CD1c-positive myeloid dendritic cell (primary cell): ENCODE results near the gene CDON.
"Not testable (repeated sequence)": the region's sequence is repeated elsewhere in the genome, so short reads cannot be mapped to it uniquely, and the experiment has no call there.

Experiments used
- DNase-seq: peaks from one replicate; pipeline ENCODE4 v3.0.0-alpha.2; 2016; ENCODE audit errors: extremely low spot score

CDON gene

DNA sequence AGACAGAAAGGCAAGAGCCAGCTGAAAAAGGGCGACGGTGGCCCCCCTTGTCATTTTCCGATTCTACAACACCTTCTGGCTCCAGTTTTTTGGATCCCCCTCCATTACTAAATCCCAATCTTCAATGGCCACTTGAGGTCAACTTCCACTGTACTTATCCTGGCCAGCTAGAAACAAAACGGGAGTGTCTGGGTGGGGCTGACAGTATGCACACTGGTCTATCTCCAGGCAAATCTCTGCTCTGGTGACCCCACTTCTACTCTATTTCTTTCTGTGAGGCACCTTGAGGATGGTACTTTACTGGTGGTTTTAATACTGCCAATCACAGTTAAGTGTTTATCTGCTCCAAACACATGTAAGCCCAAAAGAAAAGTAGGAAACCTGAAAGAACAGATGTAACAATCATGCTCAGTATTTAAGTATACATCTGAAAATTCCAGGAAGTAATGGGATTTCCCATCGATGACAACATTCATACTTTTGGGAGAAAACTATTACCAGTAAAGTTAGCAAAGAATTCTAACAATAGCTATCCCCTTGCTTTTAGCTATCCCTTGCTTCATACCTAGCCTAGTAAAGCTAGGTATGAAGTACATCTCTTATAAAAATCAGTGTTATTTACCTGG, 16.0 kb downstream of the CDON start:
- DNase-seq: no peak

DNA sequence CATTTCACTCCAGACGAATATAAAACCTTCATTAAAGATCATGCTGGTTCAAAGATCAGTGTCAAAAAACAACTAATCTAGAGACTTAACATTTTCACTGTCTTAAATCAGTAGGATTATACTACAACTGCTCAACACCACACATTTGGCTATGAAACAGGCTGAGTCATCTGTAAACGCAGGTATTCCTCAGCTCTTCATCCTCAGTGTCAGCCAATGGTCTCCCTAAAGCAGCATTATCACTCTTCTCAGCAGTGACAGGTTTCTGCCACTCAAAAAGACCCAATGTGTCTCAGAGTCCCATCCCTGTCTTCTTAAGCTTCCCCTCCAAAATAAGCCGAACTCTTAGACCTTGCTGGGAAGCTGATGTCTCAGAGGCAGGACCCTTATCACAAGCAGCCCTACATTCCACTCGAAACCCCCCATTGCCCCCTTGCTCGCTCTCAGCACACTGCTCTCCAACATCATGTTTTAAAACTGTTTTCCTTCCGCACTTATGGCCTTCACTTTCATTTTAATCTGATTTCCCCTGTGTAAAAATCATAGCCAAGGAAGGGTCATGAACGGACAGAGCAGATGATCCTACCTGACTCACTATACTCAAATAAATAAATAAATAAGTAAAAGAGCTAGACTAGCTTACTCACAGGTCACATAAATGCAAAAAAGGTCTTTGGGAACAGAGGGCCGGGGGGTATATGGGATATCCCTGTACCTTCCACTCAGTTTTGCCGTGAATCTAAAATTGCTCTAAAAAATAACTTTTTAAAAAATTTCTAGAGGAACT, 23.0 kb downstream of the CDON start:
- no peak for DNase-seq

DNA sequence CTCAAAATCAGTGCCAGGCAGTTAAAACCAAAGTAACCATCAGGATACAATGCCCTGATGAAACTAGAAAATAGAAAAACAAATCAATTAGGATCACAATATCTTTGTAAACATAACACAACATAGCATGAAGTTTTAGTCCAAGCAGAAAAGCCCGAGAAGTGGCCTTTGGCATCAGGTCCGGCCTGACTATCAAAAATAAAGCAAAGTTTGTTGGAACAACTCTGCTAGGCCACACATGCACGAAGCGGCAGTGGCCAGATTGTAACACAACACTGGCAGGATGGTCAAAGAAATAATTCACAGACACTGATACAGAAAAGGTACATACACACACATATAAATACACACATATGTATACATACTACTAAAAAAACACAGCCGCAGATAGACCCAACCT, 26.9 kb downstream of the CDON start:
- no peak for DNase-seq

DNA sequence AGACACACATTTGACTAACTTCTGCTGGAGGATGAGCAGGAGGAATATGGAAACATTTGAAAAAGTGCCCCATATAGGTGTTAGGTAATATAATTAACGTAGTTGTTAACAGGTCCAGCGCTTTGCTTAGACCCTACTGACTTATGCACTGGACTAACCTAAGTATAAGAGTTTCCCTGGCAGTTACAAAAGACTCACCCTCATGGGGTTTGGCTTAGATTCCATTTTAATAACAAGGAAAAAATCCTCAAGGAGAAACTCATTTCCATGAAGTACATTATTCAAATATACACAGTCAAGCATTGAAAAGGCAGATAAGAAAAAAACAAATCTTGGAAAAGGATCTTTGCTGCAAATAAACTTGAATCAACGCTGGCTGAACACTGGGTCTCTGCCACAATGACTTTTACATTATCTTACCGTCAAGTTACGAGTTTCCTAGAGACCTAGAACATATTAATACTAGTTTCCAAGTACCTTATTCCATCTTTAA, 27.7 kb downstream of the CDON start:
- DNase-seq: no peak

DNA sequence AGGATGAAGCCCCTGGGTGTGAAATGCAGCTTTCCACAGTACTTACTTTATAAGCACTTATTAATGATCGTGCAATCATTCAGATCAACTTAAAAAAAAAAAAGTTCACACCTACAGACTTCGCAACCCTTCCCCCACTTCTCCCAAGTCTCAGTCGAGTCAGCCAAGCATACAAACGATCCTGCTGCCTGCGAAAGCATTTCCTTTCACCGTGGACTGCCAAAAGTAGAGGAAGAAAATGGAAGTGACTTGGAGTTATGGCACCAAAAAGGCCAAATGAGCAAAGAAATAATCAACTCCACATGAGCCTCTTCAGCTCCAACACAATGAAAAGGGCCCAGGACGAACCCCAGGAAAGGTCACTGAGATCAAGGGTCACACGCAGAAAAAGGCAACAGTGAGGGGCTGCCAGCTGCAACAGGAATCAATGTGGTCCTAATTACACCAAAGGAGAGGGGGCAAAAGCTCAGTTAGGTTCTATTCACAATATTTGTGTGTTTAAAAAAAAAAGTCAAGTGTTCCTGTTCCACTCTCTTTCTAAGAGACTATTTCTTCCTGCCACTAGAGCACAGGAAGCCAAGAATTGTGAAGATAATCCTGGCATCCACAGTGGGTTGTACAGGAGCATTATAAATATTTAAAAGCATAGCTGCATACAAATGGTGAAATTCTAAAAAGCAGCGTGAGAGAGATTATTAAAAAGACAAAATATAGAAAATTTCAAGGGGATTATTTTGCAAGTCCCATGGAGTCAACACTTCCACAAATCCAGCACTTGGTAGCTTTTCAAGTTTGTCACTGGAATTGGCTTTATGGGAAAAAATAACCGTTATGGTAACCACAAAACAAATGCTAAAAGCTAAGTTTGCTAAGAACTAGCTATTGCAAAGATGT, 28.4 kb downstream of the CDON start:
- DNase-seq: no peak

DNA sequence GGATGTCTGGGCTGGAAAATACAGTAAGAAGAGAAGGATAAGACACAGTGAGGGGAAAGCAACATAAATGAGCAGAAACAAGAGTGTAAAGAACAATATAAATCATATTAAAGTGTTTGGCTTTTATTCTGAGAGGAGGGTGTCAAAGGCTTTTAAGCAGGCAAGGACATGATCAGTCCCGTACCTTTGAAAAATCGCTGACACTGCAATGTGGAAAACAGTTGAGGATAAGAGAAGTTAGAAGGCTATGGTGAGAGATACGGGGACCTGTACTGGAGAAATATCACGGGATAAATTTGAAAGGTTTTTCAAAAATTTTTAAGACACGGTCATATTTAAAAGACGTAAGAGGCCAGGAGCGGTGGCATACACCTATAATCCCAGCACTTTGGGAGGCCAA, 30.3 kb downstream of the CDON start:
- DNase-seq: no peak

DNA sequence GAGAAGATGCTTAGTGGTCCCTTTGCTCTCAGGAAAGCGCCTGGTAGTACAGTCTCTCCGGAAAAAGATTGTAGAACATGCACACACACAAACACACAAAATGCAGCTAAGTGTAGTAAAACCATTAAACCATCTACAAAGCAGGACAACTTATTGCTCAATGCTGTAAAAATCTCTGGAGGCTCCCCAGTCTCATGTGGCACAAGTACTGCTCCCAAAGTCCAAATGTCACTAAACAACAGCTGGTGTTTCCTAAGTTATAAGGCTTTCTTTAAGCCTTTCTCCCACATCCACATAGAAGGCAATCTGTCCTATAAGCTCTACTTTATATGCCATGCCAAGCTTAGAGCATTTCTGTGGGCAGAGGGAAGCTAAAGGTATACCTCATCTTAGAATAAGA, 32.9 kb downstream of the CDON start:
- no peak for DNase-seq

DNA sequence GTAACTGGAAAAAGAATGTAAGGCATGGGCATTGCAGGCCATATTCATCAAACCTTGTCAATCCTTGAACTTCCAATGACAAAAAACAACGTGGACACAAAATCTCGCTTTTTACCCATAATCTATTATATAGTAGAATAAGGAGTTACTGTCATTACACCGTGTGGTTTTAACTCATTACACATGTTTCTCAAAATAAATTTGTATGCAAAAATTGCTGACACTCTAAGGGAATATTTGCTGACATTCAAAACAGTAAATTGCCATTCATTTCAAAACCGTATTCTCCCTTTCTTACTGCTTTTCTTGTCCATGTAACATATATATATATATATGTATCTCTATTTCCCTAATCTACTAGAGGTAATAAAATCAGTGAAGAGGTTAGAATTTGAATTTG, 33.4 kb downstream of the CDON start:
- DNase-seq: no peak

DNA sequence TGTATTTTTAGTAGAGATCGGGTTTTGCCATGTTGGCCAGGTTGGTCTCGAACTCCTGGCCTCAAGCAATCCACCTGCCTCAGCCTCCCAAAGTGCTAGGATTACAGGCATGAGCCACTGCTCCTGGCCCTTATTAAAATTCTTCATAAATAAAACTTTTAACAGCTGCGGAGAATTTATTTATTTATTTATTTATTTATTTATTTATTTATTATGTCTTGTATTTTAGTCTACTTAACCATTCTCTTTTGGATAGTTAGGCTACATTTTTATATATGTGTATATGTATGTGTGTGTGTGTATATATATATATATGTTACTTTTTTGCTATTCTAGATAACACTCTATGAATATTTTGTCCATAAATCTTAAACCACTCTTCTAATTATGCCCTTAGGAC, 34.1 kb downstream of the CDON start:
- DNase-seq: not testable (repeated sequence)

DNA sequence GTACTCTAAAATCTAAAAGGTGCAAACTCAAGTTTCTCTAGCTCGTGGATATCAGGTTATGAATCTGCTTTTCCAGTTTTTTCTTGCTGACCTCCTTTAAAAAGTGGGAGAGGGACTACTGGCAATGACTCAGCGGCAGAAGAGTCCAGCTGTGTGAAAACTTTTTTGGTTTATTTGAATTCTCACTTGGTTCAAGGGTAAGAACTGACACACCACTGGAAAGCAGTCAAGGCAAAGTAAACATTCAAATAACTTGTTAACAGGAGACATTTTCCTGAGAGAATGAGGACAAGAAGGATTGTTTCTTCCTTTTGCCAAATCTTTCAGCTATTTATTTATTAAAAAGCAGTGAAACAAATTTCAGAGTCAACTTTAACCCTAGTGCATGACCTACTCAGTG, 36.1 kb downstream of the CDON start:
- no peak for DNase-seq

DNA sequence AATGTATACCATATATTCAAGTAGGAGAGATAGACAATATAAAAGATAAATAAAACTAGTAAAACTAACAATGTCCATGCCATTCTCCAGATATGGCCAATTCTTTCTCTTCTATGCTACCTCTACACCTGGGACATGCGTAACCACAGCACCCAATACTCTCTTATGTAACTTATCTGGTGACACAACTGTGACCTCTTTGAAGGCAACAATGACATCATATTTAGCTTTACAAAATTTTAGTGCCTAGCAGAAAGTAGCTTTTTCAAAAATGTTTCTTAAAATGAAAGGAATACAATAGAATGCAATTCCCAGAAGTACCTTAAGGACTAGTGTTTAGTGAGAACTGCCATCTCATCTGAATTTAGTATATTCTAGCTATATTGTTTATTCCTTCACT, 36.8 kb downstream of the CDON start:
- DNase-seq: no peak

DNA sequence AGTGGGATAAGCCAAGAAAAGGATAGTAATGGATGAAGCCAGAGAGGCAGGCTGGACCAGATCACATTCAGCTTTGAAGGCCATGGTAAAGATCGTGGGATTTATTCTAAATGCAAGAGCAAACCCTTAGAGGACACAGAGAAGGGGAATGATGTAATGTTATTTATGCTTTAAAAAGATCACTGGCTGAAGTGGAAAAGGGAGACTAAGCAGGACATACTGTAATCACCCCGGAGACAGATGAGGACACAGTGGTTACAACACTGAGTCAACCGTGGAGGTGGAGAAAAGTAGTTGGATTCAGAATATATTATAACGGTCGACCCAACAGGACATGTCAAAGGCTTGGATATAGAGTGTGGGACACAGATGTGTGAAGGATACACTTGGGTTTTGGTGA, 38.5 kb downstream of the CDON start:
- no peak for DNase-seq

DNA sequence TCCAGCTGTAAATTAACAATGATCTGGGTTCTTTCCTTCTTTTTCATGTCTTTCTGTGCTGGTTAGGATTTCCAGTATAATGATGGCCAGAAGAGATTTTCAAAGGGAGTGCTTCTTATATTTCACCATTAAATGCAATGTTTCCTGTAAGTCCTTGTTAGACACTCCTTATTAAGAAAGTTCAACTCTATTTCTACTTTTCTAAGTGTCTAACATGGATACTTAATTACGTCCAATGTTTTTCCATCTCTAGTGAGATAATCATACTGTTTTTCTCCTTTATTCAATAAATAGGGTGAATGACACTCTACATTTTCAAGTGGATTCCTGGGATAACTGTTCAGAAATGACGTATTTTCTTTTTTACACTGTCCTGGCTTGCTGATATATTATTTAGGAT, 49.8 kb downstream of the CDON start:
- no peak for DNase-seq

DNA sequence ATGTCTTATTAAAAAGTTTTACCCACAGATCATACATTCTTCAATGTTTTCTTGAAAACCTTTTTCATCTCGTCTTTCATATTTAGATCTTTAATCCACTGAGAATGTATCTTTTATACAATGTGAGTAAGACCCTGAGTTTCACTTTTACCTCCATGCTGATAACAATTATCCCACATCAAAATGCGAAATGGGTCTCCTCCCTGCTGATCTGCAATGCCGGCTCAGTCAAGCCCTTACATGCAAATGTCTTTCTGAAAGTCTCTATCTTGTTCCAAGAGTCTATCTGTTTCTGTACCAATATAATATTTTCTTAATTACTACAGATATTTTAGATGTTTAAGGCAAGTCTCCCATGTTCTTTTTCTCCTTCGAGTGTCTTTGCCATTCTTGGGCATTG, 50.9 kb downstream of the CDON start:
- DNase-seq: no peak

DNA sequence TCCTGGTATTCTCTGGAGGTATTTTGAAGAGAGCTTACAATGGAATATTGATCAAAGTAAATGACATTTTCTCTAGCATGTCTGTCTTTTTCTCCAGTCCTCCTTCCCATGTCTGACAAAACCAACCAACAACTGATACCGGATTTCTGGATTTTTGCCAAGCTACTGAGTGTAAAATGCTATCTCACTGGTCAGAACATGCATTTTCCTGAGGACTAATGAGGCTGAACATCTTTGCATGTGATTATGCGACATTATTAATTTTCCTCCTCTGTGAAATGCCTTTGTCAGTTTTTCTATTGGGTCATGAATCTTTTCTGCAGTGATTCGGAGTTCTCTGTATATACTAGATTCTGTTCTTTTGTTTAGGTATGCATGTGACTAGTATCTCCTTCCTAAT, 51.4 kb downstream of the CDON start:
- DNase-seq: no peak

DNA sequence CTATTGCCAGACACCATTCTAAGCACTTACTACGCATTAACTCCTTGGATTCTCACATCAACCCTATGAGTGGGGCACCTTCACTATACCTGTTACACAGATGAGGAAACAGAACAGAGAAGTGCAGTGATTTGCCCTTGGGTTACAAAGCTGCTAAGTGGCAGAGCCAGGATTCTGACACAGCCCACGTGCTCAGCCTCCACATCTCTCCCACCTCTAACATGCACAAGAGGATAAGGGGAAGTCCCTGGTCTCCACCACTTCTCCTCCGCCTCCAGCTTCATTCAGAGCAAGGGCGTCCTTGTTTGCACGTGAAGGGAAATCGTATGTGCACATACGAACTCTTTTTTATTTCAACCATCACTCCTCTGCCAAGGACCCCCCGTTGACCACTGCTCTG, 53.7 kb downstream of the CDON start:
- DNase-seq: peak; percentile 1

DNA sequence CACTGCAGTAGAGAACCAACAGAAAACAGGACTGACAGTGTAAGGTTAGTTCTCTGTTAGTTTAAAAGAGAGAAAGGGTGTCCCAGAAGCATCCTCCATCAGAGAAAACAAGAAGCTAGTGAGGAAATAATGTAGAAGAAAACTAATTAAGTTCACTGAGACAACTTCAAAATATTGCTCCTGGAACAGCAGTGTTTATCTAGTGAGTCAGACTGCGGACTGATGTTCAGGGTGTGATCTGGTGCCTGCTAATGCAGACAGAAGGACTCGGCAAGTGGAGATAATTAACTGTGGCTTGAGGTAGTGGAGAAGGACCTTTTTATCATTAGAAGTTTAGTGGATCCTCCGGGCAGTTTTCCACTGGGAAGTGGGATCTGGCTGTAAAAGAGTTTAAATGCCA, 55.4 kb downstream of the CDON start:
- no peak for DNase-seq

DNA sequence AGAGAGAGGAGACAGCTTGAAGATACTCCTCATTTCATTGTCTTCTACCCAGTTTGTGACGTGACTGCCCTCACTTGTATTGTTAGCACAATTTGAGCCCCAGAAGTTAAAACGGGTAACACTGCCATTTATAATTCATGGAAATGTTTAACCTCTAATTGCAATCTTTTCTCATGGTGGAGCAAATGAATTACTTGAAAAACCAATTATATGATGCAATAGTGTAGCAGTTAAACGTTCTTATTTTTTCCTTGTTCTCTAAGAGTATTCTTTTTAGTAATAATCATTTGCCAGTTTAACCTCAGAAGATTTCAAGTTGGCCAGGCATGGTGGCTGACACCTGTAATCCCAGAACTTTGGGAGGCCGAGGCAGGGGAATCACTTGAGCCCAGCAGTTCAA, 56.6 kb downstream of the CDON start:
- DNase-seq: no peak

DNA sequence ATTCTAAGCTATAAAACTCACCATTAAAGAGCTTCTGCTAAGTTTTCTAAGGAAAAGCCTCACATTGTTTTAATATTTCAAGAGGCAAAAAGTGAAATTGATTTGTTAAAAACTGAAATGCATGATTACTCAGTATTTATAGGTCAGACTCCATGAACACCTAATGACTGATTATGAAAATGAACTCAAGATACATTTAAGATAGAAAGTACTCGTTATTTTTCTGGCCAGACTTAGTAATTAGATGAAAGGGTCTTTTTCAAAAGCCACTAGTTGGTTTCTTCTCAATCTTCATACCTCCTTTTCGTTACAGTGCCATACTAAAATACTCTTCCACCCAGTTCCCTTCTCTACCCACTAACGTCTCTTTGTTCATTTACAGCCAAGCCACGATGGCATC, 60.5 kb downstream of the CDON start:
- DNase-seq: no peak

DNA sequence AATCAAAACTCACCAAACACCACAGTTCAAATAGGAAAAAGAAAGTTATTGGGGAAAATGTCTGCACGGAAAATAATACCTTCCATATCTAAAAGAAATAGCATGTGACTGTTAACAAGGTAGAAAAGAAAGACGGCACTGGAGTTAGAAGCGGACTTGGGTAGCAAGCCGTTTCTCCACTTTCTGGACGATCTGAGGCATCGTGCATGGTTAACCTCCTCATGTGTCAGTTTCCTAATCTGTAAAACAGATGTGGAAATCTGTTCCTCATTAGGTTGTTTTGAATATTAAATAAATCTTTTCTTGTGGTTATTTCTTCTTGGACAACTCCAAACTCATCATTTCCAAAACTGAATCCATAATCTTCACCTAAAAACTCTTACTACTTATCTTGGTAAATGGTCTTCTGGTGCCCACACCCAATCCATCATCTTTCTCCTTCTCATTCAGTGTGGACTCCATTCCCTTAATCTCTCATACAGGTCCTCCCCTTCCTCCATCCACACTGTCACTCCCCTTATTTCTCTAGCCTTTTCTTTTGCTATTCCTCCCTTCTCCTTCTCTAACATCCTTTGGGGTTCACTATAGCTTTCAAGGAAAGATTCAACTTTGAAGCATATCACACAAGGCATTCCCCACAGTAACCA, 63.3 kb downstream of the CDON start:
- DNase-seq: no peak

DNA sequence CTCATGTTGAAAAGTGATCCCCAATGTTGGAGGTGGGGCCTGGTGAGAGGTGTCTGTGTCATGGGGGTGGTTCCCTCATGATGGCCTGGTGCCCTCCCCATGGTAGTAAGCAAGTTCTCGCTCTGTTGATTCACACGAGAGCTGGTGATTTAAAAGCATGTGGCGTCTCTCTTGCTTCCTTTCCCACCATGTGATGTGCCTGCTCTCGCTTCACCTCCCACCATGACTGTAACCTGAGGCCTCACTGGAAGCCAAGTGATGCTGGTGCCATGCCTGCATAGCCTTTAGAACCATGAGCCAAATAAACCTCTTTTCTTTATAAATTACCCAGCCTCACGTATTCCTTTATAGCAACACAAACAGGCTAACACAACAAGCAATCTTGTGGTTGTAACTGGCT, 64.4 kb downstream of the CDON start:
- DNase-seq: no peak

DNA sequence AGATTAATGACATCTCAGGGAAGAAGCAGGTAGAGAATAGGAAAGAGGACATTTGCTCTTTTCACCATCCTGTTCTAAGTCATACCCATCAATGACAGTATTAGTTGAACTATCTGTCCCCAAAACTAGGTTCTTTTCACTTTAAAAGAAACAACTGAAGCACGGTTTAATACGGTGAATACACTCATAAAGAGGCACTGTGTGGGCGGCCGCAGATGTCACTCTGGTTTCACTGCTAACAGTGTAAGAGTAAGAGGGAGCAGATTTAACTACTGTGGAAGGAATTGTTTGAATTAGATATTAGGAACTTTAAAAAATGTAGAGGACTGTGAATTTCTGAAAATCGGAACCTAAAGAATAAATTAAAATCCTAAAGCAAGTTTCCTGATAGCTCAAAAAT, 67.4 kb downstream of the CDON start:
- no peak for DNase-seq
